ENCODE results near the gene UMOD.

UMOD gene

GRCh38 chr16:20369452-20370054 is 17.0 kb upstream of the UMOD start:
- H3K27me3 ChIP-seq (ENCODE audit: insufficient read depth, low read length, poor library complexity): no peaks in the 10 kb centered on the region
- ATAC-seq (ENCODE audit: insufficient read depth, low read depth): no peak
- TF ChIP-seq EZH2 (IDR thresholded peaks at IDR 0.05; ENCODE audit: borderline replicate concordance, low read depth, low read length, severe bottlenecking) (no peak), CTCF (IDR thresholded peaks at IDR 0.05; ENCODE audit: borderline replicate concordance, extremely low read depth, low read length, poor library complexity, severe bottlenecking) (no peak)
- H3K79me2 ChIP-seq (ENCODE audit: insufficient read depth, low read length): no peaks in the 10 kb centered on the region
- H3K36me3 ChIP-seq (ENCODE audit: insufficient read depth, low read length): no peaks in the 10 kb centered on the region
- H3K27ac ChIP-seq (ENCODE audit: low read length): no peak overlapping the region
- H4K20me1 ChIP-seq (ENCODE audit: insufficient read depth, low read length): no peaks in the 10 kb centered on the region
- no peak overlapping the region for H2AFZ ChIP-seq (ENCODE audit: low read depth, low read length)
- H3K4me2 ChIP-seq (ENCODE audit: insufficient read depth, low read length): no peak overlapping the region
- no peaks in the 10 kb centered on the region for H3K9me3 ChIP-seq (ENCODE audit: insufficient read depth, low read length, severe bottlenecking)
- H3K9ac ChIP-seq (ENCODE audit: low read depth, low read length): no peak overlapping the region
- H3K4me3 ChIP-seq (ENCODE audit: low read depth in 1 of 2, low read length in 2 of 2): no peak overlapping the region
- DNase-seq: no peak
- H3K4me1 ChIP-seq (ENCODE audit: insufficient read depth, low read length): no peaks in the 10 kb centered on the region

DNA sequence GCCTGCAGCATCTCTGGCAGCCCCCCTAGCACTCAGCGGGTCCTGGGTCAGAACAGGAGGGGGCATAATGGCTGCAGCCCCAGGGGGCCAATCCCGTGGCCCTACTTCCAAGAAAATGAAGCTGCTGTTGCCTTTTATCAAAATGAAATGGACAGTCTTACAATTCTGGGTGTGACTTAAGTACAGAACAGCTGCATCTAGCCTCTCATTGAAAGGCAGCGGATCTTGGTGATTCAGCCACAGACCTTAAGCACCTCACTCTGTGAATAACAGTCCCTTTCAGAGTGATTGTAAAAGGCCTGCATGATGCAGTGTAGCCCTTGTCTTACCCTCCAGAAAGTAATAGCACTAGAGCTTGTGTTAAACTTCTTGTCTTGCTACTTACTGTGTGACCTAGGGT is 11.5 kb upstream of the UMOD start:
- Histone ChIP-seq H3K79me2 (ENCODE audit: insufficient read depth, low read length) (no peaks in the 10 kb centered on the region), H3K9me3 (ENCODE audit: insufficient read depth, low read length, severe bottlenecking) (no peaks in the 10 kb centered on the region), H4K20me1 (ENCODE audit: insufficient read depth, low read length) (no peaks in the 10 kb centered on the region), H3K4me2 (ENCODE audit: insufficient read depth, low read length) (no peak overlapping the region), H3K27ac (ENCODE audit: low read length) (no peak overlapping the region), H3K36me3 (ENCODE audit: insufficient read depth, low read length) (no peaks in the 10 kb centered on the region), H3K27me3 (ENCODE audit: insufficient read depth, low read length, poor library complexity) (no peaks in the 10 kb centered on the region), H3K4me1 (ENCODE audit: insufficient read depth, low read length) (no peaks in the 10 kb centered on the region), H3K9ac (ENCODE audit: low read depth, low read length) (no peak overlapping the region), H3K4me3 (ENCODE audit: low read depth in 1 of 2, low read length in 2 of 2) (no peak overlapping the region), H2AFZ (ENCODE audit: low read depth, low read length) (no peak overlapping the region)
- ATAC-seq (ENCODE audit: insufficient read depth, low read depth): no peak
- TF ChIP-seq CTCF (IDR thresholded peaks at IDR 0.05; ENCODE audit: borderline replicate concordance, extremely low read depth, low read length, poor library complexity, severe bottlenecking) (no peak), EZH2 (IDR thresholded peaks at IDR 0.05; ENCODE audit: borderline replicate concordance, low read depth, low read length, severe bottlenecking) (no peak)
- DNase-seq: no peak

GRCh38 chr16:20363191-20363590 is 10.7 kb upstream of the UMOD start:
- H3K27ac ChIP-seq (ENCODE audit: low read length): no peak overlapping the region
- ATAC-seq (ENCODE audit: insufficient read depth, low read depth): no peak
- no peak for DNase-seq
- no peaks in the 10 kb centered on the region for H3K79me2 ChIP-seq (ENCODE audit: insufficient read depth, low read length)
- H3K4me1 ChIP-seq (ENCODE audit: insufficient read depth, low read length): no peaks in the 10 kb centered on the region
- no peak overlapping the region for H3K9ac ChIP-seq (ENCODE audit: low read depth, low read length)
- no peaks in the 10 kb centered on the region for H3K36me3 ChIP-seq (ENCODE audit: insufficient read depth, low read length)
- H2AFZ ChIP-seq (ENCODE audit: low read depth, low read length): no peak overlapping the region
- no peak overlapping the region for H3K4me3 ChIP-seq (ENCODE audit: low read depth in 1 of 2, low read length in 2 of 2)
- TF ChIP-seq EZH2 (IDR thresholded peaks at IDR 0.05; ENCODE audit: borderline replicate concordance, low read depth, low read length, severe bottlenecking) (no peak), CTCF (IDR thresholded peaks at IDR 0.05; ENCODE audit: borderline replicate concordance, extremely low read depth, low read length, poor library complexity, severe bottlenecking) (no peak)
- no peaks in the 10 kb centered on the region for H4K20me1 ChIP-seq (ENCODE audit: insufficient read depth, low read length)
- no peak overlapping the region for H3K4me2 ChIP-seq (ENCODE audit: insufficient read depth, low read length)
- H3K27me3 ChIP-seq (ENCODE audit: insufficient read depth, low read length, poor library complexity): no peaks in the 10 kb centered on the region
- H3K9me3 ChIP-seq (ENCODE audit: insufficient read depth, low read length, severe bottlenecking): no peaks in the 10 kb centered on the region

DNA sequence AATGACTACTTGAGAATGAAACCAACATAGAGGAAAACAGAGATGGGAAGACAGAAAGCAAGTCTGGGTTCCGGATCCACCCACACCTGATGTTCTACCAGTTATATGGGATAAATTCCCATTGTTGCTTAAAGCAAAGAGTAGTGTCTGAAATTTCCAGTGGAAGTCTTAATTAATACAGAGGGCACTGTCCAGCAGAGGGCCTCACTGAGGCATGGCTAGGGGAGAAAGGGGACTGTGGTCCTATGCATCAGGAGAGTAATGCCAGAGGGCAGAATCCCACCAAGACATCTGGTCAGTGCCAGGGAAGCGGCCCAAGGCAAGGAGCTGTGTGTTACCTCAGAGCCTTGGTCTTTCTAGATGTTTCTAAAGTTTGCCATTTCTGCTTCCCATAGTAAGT is 7.5 kb upstream of the UMOD start:
- ATAC-seq (ENCODE audit: insufficient read depth, low read depth): no peak
- no peaks in the 10 kb centered on the region for H3K4me1 ChIP-seq (ENCODE audit: insufficient read depth, low read length)
- no peak overlapping the region for H3K4me3 ChIP-seq (ENCODE audit: low read depth in 1 of 2, low read length in 2 of 2)
- H3K9me3 ChIP-seq (ENCODE audit: insufficient read depth, low read length, severe bottlenecking): no peaks in the 10 kb centered on the region
- H4K20me1 ChIP-seq (ENCODE audit: insufficient read depth, low read length): no peaks in the 10 kb centered on the region
- no peak overlapping the region for H3K4me2 ChIP-seq (ENCODE audit: insufficient read depth, low read length)
- H2AFZ ChIP-seq (ENCODE audit: low read depth, low read length): no peak overlapping the region
- H3K27ac ChIP-seq (ENCODE audit: low read length): no peak overlapping the region
- no peak overlapping the region for H3K9ac ChIP-seq (ENCODE audit: low read depth, low read length)
- TF ChIP-seq CTCF (IDR thresholded peaks at IDR 0.05; ENCODE audit: borderline replicate concordance, extremely low read depth, low read length, poor library complexity, severe bottlenecking) (peak; percentile 26), EZH2 (IDR thresholded peaks at IDR 0.05; ENCODE audit: borderline replicate concordance, low read depth, low read length, severe bottlenecking) (no peak)
- peaks cover 4% of the 10 kb centered on the region for H3K27me3 ChIP-seq (ENCODE audit: insufficient read depth, low read length, poor library complexity)
- H3K79me2 ChIP-seq (ENCODE audit: insufficient read depth, low read length): no peaks in the 10 kb centered on the region
- no peak for DNase-seq
- no peaks in the 10 kb centered on the region for H3K36me3 ChIP-seq (ENCODE audit: insufficient read depth, low read length)
